Measurements from ENCODE around the gene CLEC2D. TPM values are rescaled to one million over a fixed set of nuclear protein-coding genes. Genes with fewer than 3 reads are reported as not detected.
A peak's percentile ranks its signal among the peaks of the same experiment; 100 is the strongest.

Gene CLEC2D, protein sequence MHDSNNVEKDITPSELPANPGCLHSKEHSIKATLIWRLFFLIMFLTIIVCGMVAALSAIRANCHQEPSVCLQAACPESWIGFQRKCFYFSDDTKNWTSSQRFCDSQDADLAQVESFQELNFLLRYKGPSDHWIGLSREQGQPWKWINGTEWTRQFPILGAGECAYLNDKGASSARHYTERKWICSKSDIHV
- 437 and 492 TPM in 2 replicates for total RNA-seq

DNA sequence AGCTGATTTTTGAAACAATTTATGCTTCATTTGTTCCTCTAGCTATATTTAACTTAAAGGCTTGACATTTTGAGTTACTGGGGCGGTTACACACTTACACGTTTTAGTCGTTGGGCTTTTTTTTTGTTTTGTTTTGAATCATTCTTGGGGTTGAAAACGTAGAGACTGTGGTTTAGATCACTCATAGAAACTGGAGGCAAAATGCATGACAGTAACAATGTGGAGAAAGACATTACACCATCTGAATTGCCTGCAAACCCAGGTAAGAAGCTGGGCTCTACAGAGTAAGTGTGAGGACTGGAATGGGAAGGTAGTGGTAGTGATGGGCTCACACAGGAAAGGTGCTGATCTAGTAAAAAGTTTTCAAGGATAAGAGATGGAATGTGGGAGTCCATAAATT is at the start of gene CLEC2D:
CLEC2D (plus strand) TSS at position 180 of the 400 bp plus-strand sequence; CDS start at position 202, 22 bp downstream.
- DNase-seq (no peak), ATAC-seq (ENCODE audit: low read depth) (peak; percentile 53)
- CTCF ChIA-PET: interaction anchor here (0.7 to 3.3 kb wide), 11 partner anchors 8 to 81 kb away, joined by 3 to 18 read pairs (median 4); no protein-coding TSS in a partner anchor

GRCh38 chr12:9625019-9625418 is 44.5 kb upstream of the CLEC2D start:
- no peak for ATAC-seq (ENCODE audit: low read depth)
- POLR2A ChIA-PET: interaction anchor here (1.6 kb wide), 1 partner anchor 23 kb away, joined by 4 read pairs; no protein-coding TSS in a partner anchor
- Mint-ChIP-seq H3K36me3 (ENCODE audit: low read depth) (no peaks in the 10 kb centered on the region), H3K4me3 (no peak overlapping the region), H3K9me3 (peaks cover 10% of the 10 kb centered on the region), H3K27ac (no peak overlapping the region), H3K4me1 (peaks cover 18% of the 10 kb centered on the region), H3K27me3 (no peaks in the 10 kb centered on the region)
- TF ChIP-seq CTCF (IDR thresholded peaks at IDR 0.05): no peak
- CTCF ChIA-PET: interaction anchor here (0.7 kb wide), 1 partner anchor 125 kb away, joined by 3 read pairs; no protein-coding TSS in a partner anchor
- intact Hi-C loops (cut with micrococcal nuclease): no loop called here
- no peak for DNase-seq

More for the DNA sequence above, at the start of gene CLEC2D:
- no peak for TF ChIP-seq CTCF (IDR thresholded peaks at IDR 0.05)
- Mint-ChIP-seq H3K27ac (peak within 1 kb of the TSS; percentile 96), H3K9me3 (no peaks in the 10 kb centered on the region), H3K4me1 (peaks cover 79% of the 10 kb centered on the region), H3K27me3 (no peaks in the 10 kb centered on the region), H3K36me3 (ENCODE audit: low read depth) (peaks cover 66% of the 10 kb centered on the region), H3K4me3 (peak within 1 kb of the TSS; percentile 95)
- POLR2A ChIA-PET: interaction anchor here (0.6 to 8.6 kb wide), 25 partner anchors 12 to 1980 kb away, joined by 3 to 833 read pairs (median 15); partner anchors contain the start of genes CD69, CLEC2B and CLECL1
- intact Hi-C loops (cut with micrococcal nuclease): loop anchor here (1.0 kb wide), 4 partner anchors 21 to 72 kb away; partner anchors contain the start of gene CLECL1

DNA sequence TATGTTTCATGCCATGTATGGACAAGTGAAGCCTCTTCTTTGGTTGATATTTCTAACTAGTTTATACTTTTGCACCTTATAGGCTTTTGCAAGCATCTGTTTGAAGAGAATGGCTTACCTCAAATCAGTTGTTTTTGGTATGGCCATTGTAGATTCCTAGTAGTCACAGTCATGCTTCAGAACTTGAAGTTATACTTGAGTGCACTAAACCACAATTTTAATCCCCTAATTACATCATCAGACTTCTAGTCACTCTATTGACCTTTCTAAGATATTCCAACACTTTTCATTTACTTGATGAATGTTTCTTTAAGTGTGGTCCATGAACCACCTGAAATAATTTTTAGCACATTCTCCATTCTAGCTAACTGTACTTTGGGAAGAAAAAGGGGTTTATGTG is 43.2 kb upstream of the CLEC2D start:
- ChIA-PET POLR2A (no interaction called here), CTCF (no interaction called here)
- DNase-seq: no peak
- Mint-ChIP-seq H3K4me3 (no peak overlapping the region), H3K27ac (no peak overlapping the region), H3K36me3 (ENCODE audit: low read depth) (no peaks in the 10 kb centered on the region), H3K9me3 (peaks cover 10% of the 10 kb centered on the region), H3K4me1 (peaks cover 15% of the 10 kb centered on the region), H3K27me3 (no peaks in the 10 kb centered on the region)
- intact Hi-C loops (cut with micrococcal nuclease): no loop called here
- ATAC-seq (ENCODE audit: low read depth): peak; percentile 25
- no peak for TF ChIP-seq CTCF (IDR thresholded peaks at IDR 0.05)

GRCh38 chr12:9626821-9627220 is 42.7 kb upstream of the CLEC2D start:
- peaks cover 15% of the 10 kb centered on the region for H3K4me1 Mint-ChIP-seq
- CTCF ChIA-PET: no interaction called here
- H3K27me3 Mint-ChIP-seq: no peaks in the 10 kb centered on the region
- peaks cover 10% of the 10 kb centered on the region for H3K9me3 Mint-ChIP-seq
- no peaks in the 10 kb centered on the region for H3K36me3 Mint-ChIP-seq (ENCODE audit: low read depth)
- H3K27ac Mint-ChIP-seq: no peak overlapping the region
- no peak for ATAC-seq (ENCODE audit: low read depth)
- intact Hi-C loops (cut with micrococcal nuclease): no loop called here
- no peak for DNase-seq
- TF ChIP-seq CTCF (IDR thresholded peaks at IDR 0.05): no peak
- POLR2A ChIA-PET: no interaction called here
- H3K4me3 Mint-ChIP-seq: no peak overlapping the region

DNA sequence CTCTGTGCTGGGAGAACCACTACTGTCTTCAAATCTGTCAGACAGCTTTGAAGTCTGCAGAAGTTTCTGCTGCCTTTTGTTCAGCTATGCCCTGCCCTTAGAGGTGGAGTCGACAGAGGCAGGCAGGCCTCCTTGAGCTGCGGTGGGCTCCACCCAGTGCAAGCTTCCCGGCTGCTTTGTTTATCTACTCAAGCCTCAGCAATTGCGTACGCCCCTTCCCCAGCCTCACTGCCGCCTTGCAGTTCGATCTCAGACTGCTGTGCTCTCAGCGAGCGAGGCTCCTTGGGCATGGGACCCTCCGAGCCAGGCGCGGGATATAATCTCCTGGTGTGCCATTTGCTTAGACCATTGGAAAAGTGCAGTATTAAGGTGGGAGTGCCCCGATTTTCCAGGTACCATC is 36.7 kb upstream of the CLEC2D start:
- no peak overlapping the region for H3K4me3 Mint-ChIP-seq
- ChIA-PET POLR2A (interaction anchor here (0.9 to 8.1 kb wide), 5 partner anchors 23 to 110 kb away, joined by 3 to 98 read pairs (median 3); partner anchors contain the start of gene CLEC2D), CTCF (interaction anchor here (2.1 to 5.7 kb wide), 6 partner anchors 41 to 165 kb away, joined by 4 to 44 read pairs (median 14); no protein-coding TSS in a partner anchor)
- intact Hi-C loops (cut with micrococcal nuclease): no loop called here
- DNase-seq: no peak
- peaks cover 53% of the 10 kb centered on the region for H3K4me1 Mint-ChIP-seq
- no peak overlapping the region for H3K27ac Mint-ChIP-seq
- no peak for TF ChIP-seq CTCF (IDR thresholded peaks at IDR 0.05)
- no peaks in the 10 kb centered on the region for H3K27me3 Mint-ChIP-seq
- ATAC-seq (ENCODE audit: low read depth): no peak
- H3K9me3 Mint-ChIP-seq: peaks cover 4% of the 10 kb centered on the region
- H3K36me3 Mint-ChIP-seq (ENCODE audit: low read depth): peaks cover 5% of the 10 kb centered on the region

Measured in activated B cell treated with CpG ODN at 0.5 μM for 24 hours (primary cell).